Activated CD4-positive, alpha-beta T cell treated with anti-CD3 and anti-CD28 coated beads, Interleukin-2, Interleukin-4, amounts not matched to agents 100 ng/mL and 50 ng/mL, durations not matched to agents 16 hours and 8 hours (primary cell): Measurements from ENCODE around the gene FGF19.
"Not testable (repeated sequence)": the region's sequence is repeated elsewhere in the genome, so short reads cannot be mapped to it uniquely, and the experiment has no call there.

Experiments
- DNase-seq: peaks from one replicate; pipeline ENCODE4 v3.0.0-alpha.2; 2020; ENCODE audit warnings: low spot score

FGF19 gene

DNA sequence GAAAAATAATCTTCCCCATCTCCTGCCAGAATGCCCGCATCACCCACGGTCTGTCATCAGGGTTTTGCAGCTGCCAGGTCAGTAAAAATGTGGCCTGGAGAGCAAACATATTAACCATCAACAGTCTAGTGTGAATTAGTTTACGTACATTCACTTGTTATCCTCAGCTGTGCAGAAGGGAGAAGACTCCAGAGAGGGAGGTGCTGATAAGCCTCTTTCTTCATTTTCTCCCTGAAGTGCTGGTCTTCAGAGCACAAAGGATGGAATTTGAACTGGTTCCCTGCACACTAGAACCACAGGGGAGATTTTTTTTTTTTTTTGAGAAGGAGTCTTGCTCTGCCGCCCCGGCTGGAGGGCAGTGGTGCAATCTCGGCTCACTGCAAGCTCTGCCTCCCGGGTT, 8.2 kb downstream of the FGF19 start:
- no peak for DNase-seq

DNA sequence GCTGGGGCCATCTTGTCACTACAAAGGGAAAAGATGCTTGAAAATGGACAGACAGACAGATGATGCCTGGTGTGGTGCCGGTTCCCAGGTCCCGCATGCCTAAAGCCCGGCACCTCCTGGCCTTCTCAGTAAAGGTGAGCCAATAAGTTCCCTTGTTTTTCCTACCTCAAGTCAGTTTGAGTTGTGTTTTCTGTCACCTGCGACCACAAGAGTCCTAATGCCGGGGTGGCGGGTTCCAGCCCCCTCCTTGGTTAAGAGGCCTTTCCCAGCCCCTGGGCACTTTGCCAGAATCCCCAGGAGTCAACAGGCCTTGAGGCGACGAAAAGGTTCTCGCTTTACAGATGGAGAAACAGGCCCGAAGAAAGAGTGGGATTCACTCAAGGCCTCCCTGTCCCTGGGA, 9.0 kb downstream of the FGF19 start:
- no peak for DNase-seq

DNA sequence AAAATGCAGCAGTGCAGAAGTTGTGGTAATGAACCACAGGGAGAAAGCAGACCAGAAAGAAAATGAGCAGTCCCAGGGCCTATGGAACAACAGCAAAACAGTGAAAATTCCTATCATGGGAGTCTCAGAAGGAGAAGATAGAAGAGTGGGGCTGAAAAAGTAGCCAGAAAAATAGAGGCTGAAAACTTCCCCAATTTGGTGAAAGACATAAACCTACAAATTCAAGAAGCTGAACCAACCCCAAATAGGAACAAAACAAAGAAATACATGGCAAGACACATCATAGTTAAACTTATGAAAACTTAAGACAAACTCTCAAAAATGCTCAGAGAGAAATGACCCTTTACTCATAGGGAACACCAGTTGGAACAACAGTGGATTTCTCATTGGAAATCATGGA, 11.4 kb downstream of the FGF19 start:
- no peak for DNase-seq

DNA sequence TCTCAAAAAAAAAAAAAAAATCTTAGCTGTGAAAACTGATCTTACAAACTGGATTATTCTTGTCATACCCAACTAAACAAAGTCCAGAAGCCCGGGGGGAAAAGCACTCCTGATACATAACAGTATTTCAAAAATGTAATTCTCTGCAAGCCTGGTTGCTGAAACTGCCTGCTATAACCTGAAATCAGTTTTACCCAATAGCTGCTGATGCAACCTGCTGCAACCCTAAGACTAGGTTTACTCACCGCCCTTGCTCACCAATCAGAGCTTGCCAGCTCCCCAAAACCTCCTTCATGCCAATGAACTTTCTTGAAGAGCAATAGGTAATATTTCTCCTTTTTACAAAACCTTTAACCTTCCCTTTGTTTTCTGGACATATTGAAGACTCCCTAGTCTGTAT, 12.4 kb downstream of the FGF19 start:
- peak; percentile 23 for DNase-seq

DNA sequence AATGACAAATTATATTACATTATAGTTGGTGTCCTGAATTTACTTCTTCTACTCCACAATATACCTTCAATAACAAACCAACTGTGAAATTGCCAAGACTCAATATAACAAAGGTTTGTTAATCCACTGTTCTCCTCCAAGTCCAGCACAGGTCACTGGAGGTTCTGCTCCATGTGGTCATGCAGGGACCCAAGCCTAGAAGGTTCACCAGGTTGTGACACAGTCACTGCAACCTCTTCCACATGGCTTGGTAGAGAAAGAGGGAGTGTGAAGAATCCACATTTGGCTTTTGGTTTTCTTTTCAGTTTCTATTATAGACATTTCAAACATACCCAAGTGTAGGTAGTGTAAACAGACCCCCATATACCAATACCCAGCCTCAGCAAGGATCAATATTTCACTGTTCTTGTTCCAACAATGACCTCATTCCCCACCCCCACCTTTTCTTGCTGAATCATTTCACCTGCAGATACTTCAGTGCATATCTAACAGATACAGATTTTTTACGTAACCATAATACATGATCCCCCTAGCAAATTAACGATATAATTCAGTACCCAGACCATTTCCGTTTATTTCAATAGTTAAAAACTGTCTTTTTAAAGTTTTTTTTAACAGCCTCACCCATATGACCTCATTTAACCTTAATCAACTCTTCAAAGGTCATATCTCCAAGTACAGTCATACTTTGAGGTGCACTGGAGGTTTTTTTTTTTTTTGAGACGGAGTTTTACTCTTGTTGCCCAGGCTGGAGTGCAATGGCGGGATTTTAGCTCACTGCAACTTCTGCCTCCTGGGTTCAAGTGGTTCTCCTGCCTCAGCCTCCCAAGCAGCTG, 14.1 kb downstream of the FGF19 start:
- no peak for DNase-seq

DNA sequence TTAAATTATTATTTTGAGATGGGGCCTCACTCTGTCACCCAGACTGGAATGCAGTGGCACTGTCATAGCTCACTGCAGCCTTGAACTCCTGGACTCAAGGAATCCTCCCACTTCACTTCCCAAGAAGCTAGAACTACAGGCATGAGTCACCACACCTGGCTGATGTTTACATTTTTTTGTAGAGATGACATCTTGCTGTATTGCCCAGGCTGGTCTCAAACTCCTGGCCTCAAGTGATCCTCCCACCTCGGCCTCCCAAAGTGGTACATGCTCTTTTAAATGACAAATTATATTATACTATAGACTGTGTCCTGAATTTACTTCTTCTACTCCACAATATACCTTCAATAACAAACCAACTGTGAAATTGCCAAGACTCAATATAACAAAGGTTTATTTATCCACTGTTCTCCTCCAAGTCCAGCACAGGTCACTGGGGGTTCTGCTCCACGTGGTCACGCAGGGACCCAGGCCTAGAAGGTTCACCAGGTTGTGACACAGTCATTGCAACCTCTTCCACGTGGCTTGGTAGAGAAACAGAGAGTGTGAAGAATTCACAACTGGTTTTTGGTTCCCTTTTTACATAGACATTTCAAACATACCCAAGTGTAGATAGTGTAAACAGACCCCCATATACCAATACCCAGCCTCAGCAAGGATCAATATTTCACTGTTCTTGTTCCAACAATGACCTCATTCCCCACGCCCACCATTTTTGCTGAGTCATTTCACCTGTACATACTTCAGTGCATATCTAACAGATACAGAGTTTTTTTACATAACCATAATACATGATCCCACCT, 15.7 kb downstream of the FGF19 start:
- not testable (repeated sequence) for DNase-seq

DNA sequence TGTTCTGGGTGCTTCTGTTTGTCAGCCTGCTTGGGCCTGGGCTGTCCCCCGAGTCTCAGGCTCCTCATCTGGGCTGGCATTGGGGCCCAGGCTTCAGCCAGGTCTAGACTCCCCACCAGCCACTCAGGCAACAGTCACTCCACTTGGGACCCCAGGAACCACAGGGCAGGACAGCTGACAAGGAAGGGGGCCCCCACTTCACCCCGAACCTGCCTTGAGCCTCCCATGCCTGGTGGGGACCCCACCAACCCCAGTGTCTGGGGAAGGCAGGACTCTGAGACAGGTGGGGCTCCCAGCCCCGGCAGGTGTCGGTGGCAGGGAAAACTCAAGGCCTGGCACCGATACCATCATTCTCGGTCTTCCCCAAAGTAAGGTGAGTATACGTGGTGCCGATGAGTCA, 17.0 kb downstream of the FGF19 start:
- DNase-seq, result no peak

DNA sequence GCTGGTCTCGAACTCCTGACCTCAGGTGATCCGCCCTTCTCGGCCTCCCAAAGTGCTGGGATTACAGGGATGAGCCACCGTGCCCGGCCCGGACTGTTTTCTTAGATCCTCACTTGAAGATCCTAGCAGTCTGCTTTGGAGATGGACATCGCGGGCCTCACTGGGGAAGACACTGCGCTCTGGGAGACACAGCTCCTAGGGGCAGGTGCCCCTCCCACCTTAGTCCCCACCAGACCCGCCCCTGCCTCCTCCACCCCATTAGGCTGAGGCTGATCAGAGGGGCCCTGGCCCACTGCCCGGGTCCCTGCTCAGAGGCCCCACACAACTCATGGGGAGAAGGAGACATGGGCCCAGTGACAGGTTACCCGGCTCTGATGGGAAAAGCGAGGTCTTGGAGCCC, 17.4 kb downstream of the FGF19 start:
- DNase-seq, result no peak

DNA sequence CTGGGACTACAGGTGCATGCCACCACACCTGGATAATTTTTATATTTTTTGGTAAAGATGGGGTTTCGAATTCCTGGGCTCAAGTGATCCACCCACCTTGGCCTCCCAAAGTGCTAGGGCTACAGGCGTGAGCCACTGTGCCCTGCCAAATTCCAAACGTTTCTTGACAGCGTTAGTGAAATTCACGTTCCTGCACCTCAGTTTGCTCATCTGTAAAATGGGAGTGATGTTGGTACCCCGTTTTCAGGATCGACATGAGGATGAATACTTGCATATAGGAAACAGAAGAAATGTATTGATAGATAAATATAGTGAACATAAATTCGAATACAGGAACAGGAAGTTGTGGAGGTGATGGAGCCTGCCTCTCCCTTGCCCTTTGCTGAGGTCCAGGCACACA, 18.5 kb downstream of the FGF19 start:
- no peak for DNase-seq

DNA sequence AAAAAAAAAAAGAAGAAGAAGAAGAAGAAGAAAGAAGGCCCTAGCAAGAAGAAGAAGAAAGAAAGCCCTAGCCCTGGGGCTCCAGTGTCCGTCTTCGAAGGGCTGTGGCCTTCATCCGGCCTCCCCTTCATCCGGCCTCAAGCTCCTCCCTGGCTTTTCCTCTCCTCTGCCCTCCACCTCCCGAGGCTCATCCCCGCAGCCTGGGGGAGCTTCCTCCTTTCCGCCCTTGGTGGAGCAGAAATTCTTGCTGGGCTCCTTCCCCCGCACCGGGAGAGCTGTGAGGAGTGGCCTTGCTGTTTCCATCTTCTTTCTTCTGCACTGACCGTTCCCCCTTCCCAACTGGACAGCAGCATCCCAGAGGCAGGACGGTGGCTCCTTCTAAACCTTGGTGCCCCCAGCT, 19.2 kb downstream of the FGF19 start:
- DNase-seq, result no peak

DNA sequence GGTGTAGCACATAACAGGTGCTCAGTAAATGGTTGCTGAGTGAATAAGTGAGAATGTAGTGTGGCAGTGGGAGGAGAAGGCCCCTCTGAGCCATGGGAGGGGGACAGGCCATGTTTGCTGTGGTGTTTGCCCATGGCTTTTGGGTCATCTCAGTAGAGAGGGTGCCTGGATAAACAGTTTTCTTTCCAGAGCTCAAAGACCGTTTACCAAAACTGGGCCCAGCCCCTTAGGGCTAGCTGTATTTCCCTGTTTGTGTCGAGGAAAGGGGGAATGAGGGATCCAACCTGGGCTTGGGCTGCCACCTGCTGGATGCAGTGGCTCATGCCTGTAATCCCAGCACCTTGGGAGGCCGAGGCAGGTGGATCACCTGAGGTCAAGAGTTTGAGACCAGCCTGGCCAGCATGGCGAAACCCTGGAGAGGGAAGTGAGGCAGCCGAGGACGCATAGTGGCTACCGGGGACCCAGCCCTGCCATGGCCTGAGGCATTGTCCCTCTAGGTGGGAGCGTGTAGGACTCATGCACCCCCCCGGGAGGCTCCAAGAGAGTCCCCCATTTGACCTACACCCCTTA, 20.0 kb downstream of the FGF19 start:
- DNase-seq, result no peak

DNA sequence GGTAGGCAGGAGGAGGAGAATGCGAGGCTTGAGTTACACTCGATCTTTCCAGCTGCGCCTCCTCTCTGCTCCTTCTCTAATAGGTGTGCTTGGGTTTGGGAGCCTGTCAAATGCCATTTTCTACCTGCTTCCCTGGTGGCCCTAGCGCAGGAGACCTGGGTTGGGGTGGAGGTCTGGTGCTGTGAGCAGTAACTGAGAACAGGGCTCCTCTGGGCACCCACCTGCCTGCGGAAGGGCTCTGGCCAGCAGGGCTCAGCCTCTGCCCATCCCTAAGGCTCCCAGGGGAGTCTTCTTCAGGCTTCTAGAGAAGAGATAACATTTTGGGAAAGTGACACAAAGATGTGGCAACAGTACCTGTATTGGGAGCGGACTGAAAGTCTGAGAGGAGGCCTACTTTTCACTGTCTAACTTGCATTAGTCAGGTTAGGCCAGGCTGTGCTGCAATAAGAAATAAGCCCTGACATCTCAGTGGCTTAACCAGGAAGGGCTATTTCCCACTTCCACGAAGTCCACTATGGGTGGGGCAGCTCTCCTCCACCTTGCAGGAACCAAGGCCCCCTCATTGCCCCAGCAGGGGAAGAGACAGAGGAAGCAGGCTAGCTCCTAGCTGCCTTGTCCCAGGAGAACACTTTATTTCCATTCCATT, 21.0 kb downstream of the FGF19 start:
- no peak for DNase-seq

DNA sequence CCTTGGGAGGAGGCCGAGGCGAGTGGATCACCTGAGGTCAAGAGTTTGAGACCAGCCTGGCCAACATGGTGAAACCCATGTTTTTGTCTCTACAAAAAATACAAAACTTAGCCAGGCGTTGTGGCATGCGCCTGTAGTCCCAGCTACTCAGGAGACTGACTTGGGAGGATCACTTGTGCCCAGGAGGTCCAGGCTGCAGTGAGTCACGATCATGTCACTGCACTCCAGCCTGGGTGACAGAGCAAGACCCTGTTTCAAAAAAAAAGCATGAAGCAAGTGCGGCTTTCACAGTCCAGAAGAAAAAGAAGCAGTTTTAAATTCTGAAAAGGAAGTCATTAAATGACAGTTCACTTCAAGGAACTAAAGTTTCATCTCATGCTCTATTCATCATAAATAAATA, 21.6 kb downstream of the FGF19 start:
- no peak for DNase-seq

DNA sequence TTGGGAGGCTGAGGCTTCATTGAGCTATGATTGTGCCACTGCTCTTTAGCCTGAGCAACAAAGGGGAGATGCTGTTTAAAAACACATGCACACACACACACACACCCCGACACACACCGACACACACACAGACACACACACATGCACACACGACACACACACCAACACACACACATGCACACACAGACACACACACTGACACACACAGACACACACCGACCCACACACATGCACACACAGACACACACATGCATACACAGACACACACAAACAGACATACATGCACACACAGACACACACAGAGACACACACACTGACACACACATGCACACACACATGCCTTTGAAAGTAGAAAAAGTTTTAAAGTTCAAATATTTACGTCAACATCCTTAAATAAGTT, 23.1 kb downstream of the FGF19 start:
- DNase-seq, result no peak

DNA sequence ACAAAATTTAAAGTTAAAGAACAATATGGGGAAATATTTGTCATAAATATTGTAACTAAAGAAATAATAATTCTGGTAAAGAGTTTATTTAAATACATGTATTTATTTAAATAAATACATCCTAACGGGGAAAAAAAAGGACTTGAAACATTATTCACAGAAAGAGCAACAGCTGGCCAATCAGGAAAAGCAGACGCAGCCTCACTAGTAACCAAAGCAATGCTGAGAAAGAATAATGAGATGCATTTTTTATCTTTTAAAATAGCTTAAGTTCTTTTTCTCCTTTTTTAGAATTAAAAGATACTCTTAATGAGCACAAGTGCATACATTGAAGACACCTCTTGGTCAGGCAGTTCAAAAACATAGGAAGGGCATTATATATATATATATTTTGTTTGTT, 26.1 kb downstream of the FGF19 start:
- DNase-seq, result no peak

DNA sequence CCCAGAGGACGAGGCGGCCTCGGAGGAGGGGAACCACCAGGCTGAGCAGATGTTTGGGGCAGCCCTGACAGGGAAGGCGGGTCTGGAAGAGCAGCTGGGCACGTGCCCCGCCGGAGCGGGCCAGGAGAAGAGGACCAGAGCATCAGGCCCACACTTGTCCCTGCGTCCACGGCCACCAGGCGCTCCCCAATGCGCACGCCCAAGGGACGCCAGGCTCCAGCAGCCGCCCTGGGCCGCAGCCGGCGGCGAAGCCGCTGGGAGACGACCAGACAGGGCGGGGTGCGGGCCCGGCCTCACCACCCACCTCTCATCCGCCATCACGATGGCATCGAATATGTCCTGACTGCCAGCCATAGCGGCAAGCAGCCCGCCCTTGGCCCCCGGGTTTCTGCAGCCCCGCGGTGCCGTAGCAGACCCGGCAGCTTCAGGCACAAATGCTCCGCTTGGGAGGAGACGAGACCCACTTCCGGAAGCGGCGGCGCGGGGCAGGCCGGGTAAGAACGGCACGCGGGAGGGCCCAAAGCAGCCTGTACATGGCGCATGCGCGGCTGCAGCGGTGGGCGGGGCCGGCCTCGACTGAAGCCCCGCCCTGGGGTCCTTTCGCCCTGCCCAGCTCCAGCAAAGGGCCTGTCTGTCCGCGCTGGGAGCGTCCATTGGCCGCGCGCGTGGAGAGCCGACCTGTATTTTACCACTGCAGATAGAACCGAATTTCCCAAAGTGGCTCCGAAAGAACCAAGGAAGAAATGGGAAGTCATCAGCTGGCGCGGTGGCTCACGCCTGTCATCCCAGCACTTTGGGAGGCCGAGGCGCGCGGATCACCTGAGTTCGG, 28.7 kb downstream of the FGF19 start, which contains the start of gene LTO1:
TSS of gene LTO1 (minus strand) at position 468 of the 829 bp plus-strand sequence. CDS start at position 354, 114 bp downstream.
- peak; percentile 95 for DNase-seq

DNA sequence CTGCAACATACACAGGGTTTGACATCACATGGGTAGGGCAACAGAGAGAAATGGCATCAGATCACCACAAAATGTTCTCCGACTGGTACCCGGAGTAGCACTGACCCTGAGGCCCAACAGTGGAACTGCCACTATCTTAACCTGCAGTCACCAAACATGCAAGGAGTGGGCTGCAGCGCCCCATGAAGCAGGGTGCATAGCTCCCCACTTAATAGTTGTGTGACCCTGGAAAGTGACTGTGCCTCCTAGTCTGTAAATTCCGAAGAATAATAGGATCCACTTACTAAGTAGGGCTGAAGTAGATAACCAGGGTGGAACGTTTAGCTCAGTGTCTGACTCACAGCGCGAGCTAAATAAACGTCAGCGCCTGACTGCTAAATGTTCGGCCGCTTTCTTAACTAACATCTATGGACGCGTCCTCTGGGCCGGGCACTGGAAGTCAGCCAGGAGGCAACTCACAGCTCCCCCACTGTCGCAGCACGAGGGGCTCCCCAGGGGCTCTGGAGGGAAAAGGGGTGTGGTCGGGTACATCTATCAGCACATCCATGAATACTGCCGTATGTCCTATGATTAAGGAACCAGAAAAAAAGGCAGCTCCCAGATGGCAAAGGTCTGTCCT, 29.4 kb downstream of the FGF19 start:
- DNase-seq, result no peak

DNA sequence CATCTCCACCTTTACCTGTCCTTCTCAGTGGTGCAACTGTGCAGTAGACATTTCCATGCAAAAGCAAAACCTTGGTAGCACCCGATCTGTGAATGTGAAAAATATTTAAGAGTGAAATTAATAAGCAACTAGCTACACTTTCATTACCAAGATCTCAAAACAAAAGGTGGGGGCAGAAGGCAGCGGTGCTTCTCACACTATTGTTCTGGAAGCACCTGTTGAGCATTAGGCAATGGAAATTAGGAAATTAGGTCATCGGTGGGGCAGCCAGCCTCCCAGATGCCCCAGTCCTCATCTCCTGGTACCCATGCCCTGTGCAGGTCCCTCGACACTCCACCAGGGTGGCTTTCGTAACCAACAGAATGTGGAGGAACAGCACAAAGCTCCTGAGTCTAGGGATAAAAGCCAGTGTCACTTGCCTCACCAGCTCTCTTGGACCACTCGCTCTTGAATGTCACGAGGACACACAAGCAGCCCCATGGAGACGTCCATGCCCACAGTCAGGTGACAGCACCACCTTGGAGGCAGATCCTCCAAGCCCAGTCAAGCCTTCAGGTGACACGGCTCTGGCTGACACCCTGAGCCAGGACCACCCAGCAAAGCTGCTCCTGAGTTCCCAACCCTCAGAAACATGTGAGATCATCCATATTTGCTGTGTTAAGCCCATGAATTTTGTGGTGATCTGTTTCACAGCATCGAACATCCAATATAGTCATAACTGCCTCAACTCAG, 31.9 kb downstream of the FGF19 start:
- no peak for DNase-seq

DNA sequence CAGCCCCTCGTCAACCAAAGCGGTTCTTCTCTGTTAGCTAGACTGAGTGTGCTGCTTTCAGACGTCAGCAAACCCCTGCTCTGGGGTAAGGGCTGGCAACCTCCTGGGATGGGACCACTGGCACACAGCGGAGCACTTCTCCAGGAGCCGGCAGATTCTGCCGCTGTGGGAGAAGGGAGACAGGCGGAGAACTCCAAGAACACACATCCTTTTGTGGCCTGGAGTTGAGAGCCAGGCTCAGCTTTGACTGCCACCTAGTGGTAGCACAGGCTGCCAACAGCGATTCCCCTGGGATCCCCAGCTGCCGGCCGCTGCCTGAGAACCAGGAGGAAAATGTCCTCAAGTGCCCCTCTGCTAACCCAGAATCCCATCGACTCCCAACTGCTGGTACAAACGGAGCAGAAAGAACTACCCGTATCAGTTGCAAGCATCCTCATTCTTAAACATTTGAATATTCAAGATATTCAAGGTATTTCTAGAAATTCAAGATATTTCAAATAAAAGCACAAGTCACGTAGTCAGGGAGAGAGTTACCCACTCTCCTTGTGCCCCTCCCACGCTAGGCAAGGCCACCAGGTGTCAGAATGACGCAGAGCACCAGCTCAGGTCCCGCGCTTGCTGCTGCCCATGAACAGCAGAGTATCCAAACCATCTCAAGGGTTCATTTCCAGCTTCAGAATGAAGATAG, 33.5 kb downstream of the FGF19 start:
- DNase-seq, result peak; percentile 56

DNA sequence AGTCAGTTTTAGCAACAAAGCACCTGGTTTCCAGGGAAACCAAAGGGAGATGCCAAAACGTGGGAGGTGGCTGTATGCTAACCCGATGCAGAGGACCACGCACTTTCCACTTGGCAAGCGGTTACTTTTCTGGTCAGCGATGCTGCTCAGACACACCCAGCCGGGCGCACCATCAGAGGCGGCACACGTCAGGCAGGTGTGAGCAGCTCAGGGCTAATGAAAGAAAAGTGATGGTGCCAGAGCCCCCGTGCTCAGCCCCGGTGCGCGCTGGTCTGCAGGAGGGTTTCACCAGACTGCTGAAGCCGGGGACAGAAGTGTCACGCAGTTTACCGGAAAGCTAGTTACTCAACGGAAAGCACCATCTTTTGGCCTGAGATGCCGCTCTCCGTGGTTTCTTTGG, 34.3 kb downstream of the FGF19 start:
- no peak for DNase-seq
